Choroid plexus epithelial cell (primary cell): ENCODE measurements around the gene EXOC6B.

Experiments
- DNase-seq: peaks from one replicate; pipeline ENCODE4 v3.0.0-alpha.2; 2010; ENCODE audit warnings: low read depth
- H3K4me3 ChIP-seq: 2 replicates; pipeline ENCODE4 v1.5.1; 2011; ENCODE audit warnings: low read depth, mild to moderate bottlenecking, control low read depth, low read length, moderate library complexity
- TF ChIP-seq, protein P1 (sequence below): conservative IDR thresholded peaks from 2 replicates; pipeline ENCODE4 v1.5.1; 2011; ENCODE audit warnings: low read depth, mild to moderate bottlenecking, control low read depth, inconsistent platforms, low read length, moderate library complexity

The EXOC6B gene

DNA sequence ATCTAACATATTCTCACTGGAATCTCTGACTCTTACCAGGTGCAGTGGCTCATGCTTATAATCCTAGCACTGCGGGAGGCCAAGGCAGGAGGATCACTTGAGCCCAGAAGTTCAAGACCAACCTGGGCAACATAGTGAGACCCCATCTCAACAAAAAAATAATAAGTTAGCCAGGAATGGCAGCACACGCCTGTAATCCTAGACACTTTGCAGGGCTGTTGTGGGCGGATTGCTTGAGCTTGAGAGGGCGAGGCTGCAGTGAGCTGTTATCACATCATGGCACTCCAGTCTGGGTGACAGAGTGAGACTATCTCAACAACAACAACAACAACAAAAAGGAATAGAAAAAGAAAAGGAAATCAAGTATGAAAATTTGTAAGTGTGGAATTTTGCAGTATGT, 371.6 kb downstream of the EXOC6B start:
- H3K4me3 ChIP-seq = no peak overlapping the region
- TF ChIP-seq, protein P1, sequence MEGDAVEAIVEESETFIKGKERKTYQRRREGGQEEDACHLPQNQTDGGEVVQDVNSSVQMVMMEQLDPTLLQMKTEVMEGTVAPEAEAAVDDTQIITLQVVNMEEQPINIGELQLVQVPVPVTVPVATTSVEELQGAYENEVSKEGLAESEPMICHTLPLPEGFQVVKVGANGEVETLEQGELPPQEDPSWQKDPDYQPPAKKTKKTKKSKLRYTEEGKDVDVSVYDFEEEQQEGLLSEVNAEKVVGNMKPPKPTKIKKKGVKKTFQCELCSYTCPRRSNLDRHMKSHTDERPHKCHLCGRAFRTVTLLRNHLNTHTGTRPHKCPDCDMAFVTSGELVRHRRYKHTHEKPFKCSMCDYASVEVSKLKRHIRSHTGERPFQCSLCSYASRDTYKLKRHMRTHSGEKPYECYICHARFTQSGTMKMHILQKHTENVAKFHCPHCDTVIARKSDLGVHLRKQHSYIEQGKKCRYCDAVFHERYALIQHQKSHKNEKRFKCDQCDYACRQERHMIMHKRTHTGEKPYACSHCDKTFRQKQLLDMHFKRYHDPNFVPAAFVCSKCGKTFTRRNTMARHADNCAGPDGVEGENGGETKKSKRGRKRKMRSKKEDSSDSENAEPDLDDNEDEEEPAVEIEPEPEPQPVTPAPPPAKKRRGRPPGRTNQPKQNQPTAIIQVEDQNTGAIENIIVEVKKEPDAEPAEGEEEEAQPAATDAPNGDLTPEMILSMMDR = no peak
- DNase-seq = no peak

DNA sequence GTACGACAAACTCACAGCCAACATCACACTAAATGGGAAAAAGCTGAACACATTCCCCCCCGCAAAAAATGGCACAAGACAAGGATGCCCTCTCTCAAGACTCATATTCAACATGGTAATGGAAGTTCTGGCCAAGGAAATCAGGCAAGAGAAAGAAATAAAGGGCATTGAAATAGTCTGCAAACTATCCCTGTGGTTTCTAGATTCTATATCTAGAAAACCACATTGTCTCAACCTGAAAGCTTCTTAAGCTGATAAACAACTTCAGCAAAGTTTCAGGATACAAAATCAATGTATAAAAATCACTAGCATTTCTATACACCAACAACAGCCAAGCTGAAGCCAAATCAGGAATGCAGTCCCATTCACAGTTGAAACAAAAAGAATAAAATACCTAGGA, 383.6 kb downstream of the EXOC6B start:
- DNase-seq = no peak
- TF ChIP-seq, protein P1 = no peak

DNA sequence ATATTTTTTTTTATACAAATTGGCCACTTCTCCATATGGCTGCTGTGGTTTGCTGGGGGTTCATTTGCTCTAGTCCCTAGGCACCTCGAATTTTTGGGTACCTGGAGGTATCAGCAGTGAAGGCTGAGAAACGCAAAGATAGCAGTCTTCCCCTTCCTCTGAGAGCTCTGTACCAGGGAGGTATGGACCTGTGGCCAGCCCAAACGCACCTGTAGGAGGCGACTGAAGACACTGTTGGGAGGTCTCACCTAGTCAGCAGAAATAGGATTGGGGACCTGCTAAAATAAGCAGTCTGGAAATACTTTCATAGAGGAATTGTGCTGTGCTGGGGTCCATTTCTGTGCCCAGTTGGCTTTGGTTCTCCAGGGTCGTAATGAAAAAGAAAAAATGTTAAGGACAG, 385.9 kb downstream of the EXOC6B start:
- H3K4me3 ChIP-seq = no peak overlapping the region
- TF ChIP-seq, protein P1 = no peak
- DNase-seq = no peak

More for the DNA sequence above, 383.6 kb downstream of the EXOC6B start:
- no peak overlapping the region for H3K4me3 ChIP-seq

DNA sequence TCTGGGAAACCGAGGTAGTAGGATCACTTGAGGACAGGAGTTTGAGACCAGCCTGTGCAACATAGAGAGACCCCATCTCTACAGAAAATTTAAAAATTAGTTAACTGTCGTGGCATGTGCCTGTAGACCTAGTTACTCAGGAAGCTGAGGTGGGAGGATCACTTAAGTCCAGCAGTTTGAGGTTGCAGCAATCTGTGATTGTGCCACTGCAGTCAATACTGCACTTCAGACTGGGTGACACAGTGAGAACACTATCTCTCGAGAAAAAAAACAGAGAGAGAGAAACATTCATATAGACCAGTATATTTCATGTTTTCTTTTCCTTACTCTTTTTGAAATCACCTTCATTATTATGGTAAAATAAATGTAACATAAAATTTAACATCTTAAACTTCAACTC, 387.5 kb downstream of the EXOC6B start:
- no peak for DNase-seq
- no peak overlapping the region for H3K4me3 ChIP-seq
- TF ChIP-seq, protein P1 = no peak

DNA sequence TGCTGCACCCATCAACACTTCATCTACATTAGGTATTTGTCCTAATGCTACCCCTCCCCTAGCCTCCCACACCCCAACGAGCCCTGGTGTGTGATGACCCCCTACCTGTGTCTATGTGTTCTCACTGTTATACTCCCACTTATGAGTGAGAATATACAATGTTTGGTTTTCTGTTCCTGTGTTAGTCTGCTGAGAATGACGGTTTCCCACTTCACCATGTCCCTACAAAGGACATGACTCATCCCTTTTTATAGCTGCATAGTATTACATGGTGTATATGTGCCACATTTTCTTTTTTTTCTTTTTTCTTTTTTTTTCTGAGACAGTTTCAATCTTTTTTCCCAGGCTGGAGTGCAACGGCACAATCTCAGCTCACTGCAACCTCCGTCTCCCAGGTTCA, 394.1 kb downstream of the EXOC6B start:
- TF ChIP-seq, protein P1 = no peak
- no peak overlapping the region for H3K4me3 ChIP-seq
- no peak for DNase-seq

DNA sequence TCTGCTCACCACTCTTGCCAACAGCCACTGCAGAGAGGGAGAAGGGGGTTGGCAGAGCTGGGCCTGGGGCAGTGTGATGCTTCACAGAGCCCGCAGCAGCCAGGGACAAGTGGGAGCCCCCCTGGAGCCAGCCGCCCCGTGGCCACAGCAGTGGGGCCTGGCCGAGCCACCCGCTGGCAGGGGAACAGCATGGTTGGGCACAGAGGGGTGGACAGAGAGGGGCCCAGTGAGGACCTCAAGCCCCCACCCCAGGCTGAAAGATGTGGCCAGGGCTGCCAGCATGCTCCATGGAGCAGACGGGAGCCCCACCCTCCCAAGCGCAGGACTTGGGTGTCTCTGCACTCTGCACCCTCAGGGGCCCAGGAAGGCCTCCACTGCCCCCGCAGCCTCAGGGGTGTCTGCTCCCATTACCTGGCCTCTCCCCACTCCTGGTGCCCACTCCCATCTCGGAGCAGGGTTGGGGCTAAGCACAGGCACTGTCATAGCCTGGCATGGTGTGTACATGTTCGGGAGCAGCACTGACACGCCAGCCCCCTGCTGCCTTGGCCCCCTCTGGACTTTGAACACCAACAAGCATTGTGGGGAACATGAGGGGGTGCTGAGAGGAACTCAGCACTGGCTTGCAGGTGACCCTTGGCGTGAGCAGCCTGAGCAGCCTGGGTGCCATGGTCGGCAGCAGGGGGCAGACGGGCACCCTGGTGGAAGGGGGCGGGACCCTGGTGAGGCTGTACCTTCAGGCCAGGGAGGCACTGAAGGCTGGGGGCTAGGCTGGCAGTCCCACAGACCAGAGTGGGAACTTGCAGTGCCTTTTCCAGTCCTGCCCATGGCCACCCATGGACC, 398.6 kb downstream of the EXOC6B start:
- H3K4me3 ChIP-seq = no peak overlapping the region
- TF ChIP-seq, protein P1 = no peak
- no peak for DNase-seq

DNA sequence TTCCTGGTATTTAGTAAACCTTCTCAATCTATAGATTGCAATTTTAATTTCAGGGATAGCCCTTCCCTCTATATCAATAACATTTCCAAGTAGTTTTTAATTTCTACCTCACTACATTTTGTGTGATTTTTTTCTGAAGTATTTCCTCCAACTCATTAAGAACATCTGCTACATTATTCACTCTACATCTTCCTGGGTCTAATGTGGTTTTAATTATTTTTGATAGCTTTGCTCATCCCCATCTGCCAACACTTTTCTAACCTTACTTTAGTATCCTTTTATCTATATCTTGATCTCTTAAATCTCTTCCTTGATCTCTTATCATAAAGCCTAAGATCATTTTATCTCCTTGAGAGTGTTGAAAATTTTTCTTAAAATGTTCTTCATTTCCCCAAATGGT, 399.8 kb downstream of the EXOC6B start:
- TF ChIP-seq, protein P1 = no peak
- DNase-seq = no peak

More for the DNA sequence above, 399.8 kb downstream of the EXOC6B start:
- H3K4me3 ChIP-seq = no peak overlapping the region
